A549 (cell line): ENCODE results near the gene IL17B.

Source experiments
- HEYL ChIP-seq: fragments of 250-450 bp; sonication (Bioruptor Pico); IDR thresholded peaks from 2 replicates; pipeline ENCODE4 v1.8.0; 2021; ENCODE audit warnings: mild to moderate bottlenecking, moderate library complexity
- KDM1A ChIP-seq: fragments of 200-600 bp; sonication (generic); IDR thresholded peaks from 2 replicates; pipeline ENCODE4 v1.6.1; 2016; ENCODE audit warnings: low read depth, mild to moderate bottlenecking
- MAFK ChIP-seq: fragments of 450-650 bp; IDR thresholded peaks from 2 replicates; pipeline ENCODE4 v1.6.1; 2014; ENCODE audit not compliant: partially characterized antibody
- MYC ChIP-seq: IDR thresholded peaks from 2 replicates; pipeline ENCODE4 v1.6.1; 2012; ENCODE audit warnings: mild to moderate bottlenecking, inconsistent platforms, low read length, improper control_type of control experiment, borderline replicate concordance
- POLR2A ChIP-seq: IDR thresholded peaks from 2 replicates; pipeline ENCODE4 v1.6.1; 2012; ENCODE audit warnings: mild to moderate bottlenecking, low read length
- RAD21 ChIP-seq, 2 experiments: fragments of >200 bp in 1 of 2; sonication (Bioruptor Twin) in 1 of 2; formaldehyde crosslinking in 1 of 2; IDR thresholded peaks in 1 of 2; conservative IDR thresholded peaks in 1 of 2; 2 replicates in 1 of 2; 3 replicates in 1 of 2; pipeline ENCODE4 v1.6.1; 2012 to 2018; ENCODE audit warnings: inconsistent platforms in 1 of 2
- RFX5 ChIP-seq: fragments of 450-650 bp; IDR thresholded peaks from 2 replicates; pipeline ENCODE4 v1.7.1; 2014; ENCODE audit warnings: antibody characterized with exemption, mild to moderate bottlenecking, moderate library complexity
- RNF2 ChIP-seq: fragments of 200-600 bp; sonication (generic); IDR thresholded peaks from 2 replicates; pipeline ENCODE4 v1.6.1; 2016; ENCODE audit warnings: low read depth, mild to moderate bottlenecking, antibody characterized with exemption, moderate library complexity, borderline replicate concordance
- SMC3 ChIP-seq: fragments of >200 bp; sonication (Bioruptor Twin); formaldehyde crosslinking; IDR thresholded peaks from 3 replicates; pipeline ENCODE4 v1.6.1; 2018; ENCODE audit warnings: inconsistent platforms
- TF ChIP-seq, protein P1 (sequence below): fragments of >200 bp; sonication (Bioruptor Twin); formaldehyde crosslinking; IDR thresholded peaks from 3 replicates; pipeline ENCODE4 v1.5.1; 2016
- TF ChIP-seq, protein P2 (sequence below): IDR thresholded peaks from 2 replicates; pipeline ENCODE4 v1.6.1; 2012

DNA sequence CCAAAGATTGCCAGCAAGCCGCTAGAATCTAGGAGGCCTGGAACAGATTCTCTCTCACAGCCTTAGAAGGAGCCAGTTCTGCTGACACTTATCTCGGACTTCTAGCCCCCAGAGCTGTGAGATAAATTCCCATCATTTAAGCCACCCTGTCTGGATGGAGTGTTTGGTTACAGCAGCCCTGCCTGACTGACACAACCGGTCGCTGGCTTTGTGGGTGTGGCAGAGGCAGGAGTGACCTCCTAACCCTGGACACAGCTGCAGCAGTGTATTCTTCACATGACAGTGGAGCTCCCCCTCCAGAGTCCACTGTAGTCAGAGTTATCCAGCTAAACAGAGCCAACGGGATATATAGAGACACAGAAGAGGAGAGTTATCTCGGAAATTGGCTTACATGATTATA lies 21.2 kb upstream of the IL17B start:
- no peak for TF ChIP-seq RAD21 (conservative IDR thresholded peaks at IDR 0.05 in 1 of 2, IDR thresholded peaks at IDR 0.05 in 1 of 2)
- TF ChIP-seq, protein P1, sequence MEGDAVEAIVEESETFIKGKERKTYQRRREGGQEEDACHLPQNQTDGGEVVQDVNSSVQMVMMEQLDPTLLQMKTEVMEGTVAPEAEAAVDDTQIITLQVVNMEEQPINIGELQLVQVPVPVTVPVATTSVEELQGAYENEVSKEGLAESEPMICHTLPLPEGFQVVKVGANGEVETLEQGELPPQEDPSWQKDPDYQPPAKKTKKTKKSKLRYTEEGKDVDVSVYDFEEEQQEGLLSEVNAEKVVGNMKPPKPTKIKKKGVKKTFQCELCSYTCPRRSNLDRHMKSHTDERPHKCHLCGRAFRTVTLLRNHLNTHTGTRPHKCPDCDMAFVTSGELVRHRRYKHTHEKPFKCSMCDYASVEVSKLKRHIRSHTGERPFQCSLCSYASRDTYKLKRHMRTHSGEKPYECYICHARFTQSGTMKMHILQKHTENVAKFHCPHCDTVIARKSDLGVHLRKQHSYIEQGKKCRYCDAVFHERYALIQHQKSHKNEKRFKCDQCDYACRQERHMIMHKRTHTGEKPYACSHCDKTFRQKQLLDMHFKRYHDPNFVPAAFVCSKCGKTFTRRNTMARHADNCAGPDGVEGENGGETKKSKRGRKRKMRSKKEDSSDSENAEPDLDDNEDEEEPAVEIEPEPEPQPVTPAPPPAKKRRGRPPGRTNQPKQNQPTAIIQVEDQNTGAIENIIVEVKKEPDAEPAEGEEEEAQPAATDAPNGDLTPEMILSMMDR = no peak
- TF ChIP-seq, protein P2, sequence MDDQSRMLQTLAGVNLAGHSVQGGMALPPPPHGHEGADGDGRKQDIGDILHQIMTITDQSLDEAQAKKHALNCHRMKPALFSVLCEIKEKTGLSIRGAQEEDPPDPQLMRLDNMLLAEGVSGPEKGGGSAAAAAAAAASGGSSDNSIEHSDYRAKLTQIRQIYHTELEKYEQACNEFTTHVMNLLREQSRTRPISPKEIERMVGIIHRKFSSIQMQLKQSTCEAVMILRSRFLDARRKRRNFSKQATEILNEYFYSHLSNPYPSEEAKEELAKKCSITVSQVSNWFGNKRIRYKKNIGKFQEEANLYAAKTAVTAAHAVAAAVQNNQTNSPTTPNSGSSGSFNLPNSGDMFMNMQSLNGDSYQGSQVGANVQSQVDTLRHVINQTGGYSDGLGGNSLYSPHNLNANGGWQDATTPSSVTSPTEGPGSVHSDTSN = no peak
- TF ChIP-seq RNF2 = no peak
- TF ChIP-seq MYC = no peak
- no peak for TF ChIP-seq SMC3
- TF ChIP-seq RFX5 = no peak
- no peak for TF ChIP-seq POLR2A
- TF ChIP-seq KDM1A = no peak
- TF ChIP-seq MAFK = no peak
- no peak for TF ChIP-seq HEYL (CRISPR knock-in tag)
